HEK293 (cell line): Measurements from ENCODE around the gene FZD7.

Experiments used
- CTCF ChIA-PET: fragments of 350-600 bp; formaldehyde crosslinking; extraction: SDS; loops from one replicate; lab custom pipeline; 2021; ENCODE audit warnings: antibody characterized with exemption; lab: Yijun Ruan, JAX
- POLR2A ChIA-PET: fragments of 300-600 bp; formaldehyde crosslinking; extraction: SDS; loops from one replicate; lab custom pipeline; 2020; ENCODE audit warnings: antibody characterized with exemption, inconsistent platforms; lab: Yijun Ruan, JAX
- H3K27ac ChIP-seq: fragments of 200-500 bp; sonication (Bioruptor generic); 2 replicates; pipeline ENCODE4 v1.5.1; 2014; ENCODE audit warnings: low read depth, low read length, control low read depth, inconsistent platforms; ENCODE audit errors: extremely low read depth
- H3K36me3 ChIP-seq, 2 experiments: fragments of 200-500 bp in 1 of 2; sonication (Bioruptor generic) in 1 of 2; 1 replicate in 1 of 2; 2 replicates in 1 of 2; pipeline ENCODE4 v1.5.1; 2014 to 2017; ENCODE audit warnings: inconsistent platforms in 2 of 2, low read length in 2 of 2; ENCODE audit not compliant: control insufficient read depth in 2 of 2, insufficient read depth in 1 of 2
- H3K4me1 ChIP-seq: fragments of 200-500 bp; sonication (Bioruptor generic); 2 replicates; pipeline ENCODE4 v1.5.1; 2014; ENCODE audit warnings: mild to moderate bottlenecking, low read length, inconsistent platforms; ENCODE audit not compliant: control insufficient read depth, insufficient read depth
- H3K4me3 ChIP-seq: 2 replicates; pipeline ENCODE4 v1.5.1; 2011; ENCODE audit warnings: low read depth, mild to moderate bottlenecking, control low read depth, low read length, moderate library complexity
- H3K9me3 ChIP-seq: fragments of 200-500 bp; sonication (Bioruptor generic); 2 replicates; pipeline ENCODE4 v1.5.1; 2014; ENCODE audit warnings: low read depth, low read length, inconsistent platforms; ENCODE audit not compliant: control insufficient read depth, insufficient read depth
- ATF2 ChIP-seq: fragments of 450-650 bp; formaldehyde crosslinking; IDR thresholded peaks from 2 replicates; pipeline ENCODE4 v1.5.1; 2016; ENCODE audit warnings: missing biosample characterization, missing genetic modification characterization, low read depth
- GLI4 ChIP-seq: fragments of 450-650 bp; formaldehyde crosslinking; IDR thresholded peaks from 2 replicates; pipeline ENCODE4 v1.5.1; 2016; ENCODE audit warnings: missing biosample characterization, missing genetic modification characterization
- HIC1 ChIP-seq: fragments of 450-650 bp; formaldehyde crosslinking; IDR thresholded peaks from 2 replicates; pipeline ENCODE4 v1.5.1; 2016; ENCODE audit warnings: missing biosample characterization, missing genetic modification characterization
- KLF9 ChIP-seq: fragments of 450-650 bp; formaldehyde crosslinking; IDR thresholded peaks from 2 replicates; pipeline ENCODE4 v1.5.1; 2016; ENCODE audit warnings: missing biosample characterization, missing genetic modification characterization, low read depth
- OSR2 ChIP-seq: fragments of 450-650 bp; formaldehyde crosslinking; IDR thresholded peaks from 2 replicates; pipeline ENCODE4 v1.5.1; 2016; ENCODE audit warnings: missing biosample characterization, missing genetic modification characterization
- PRDM4 ChIP-seq: fragments of 450-650 bp; formaldehyde crosslinking; IDR thresholded peaks from 2 replicates; pipeline ENCODE4 v1.5.1; 2017; ENCODE audit warnings: missing biosample characterization, missing genetic modification characterization
- REPIN1 ChIP-seq: fragments of 450-650 bp; formaldehyde crosslinking; IDR thresholded peaks from 2 replicates; pipeline ENCODE4 v1.5.1; 2017; ENCODE audit warnings: missing biosample characterization, missing genetic modification characterization, low read depth
- TSHZ1 ChIP-seq: fragments of 450-650 bp; formaldehyde crosslinking; IDR thresholded peaks from 2 replicates; pipeline ENCODE4 v1.5.1; 2016; ENCODE audit warnings: missing biosample characterization, missing genetic modification characterization, borderline replicate concordance
- ZBTB26 ChIP-seq: fragments of 450-650 bp; formaldehyde crosslinking; optimal IDR thresholded peaks from 2 replicates; pipeline ENCODE3; 2016; ENCODE audit warnings: missing biosample characterization, mild to moderate bottlenecking, missing genetic modification characterization
- ZFP3 ChIP-seq: fragments of 450-650 bp; formaldehyde crosslinking; IDR thresholded peaks from 2 replicates; pipeline ENCODE4 v1.5.1; 2016; ENCODE audit warnings: low read depth, missing biosample characterization, missing genetic modification characterization
- ZNF184 ChIP-seq: fragments of 450-650 bp; IDR thresholded peaks from 2 replicates; pipeline ENCODE4 v1.5.1; 2018; ENCODE audit warnings: missing biosample characterization, mild to moderate bottlenecking, missing genetic modification characterization
- ZNF292 ChIP-seq: fragments of 450-650 bp; formaldehyde crosslinking; IDR thresholded peaks from 2 replicates; pipeline ENCODE4 v1.5.1; 2016; ENCODE audit warnings: low read depth, missing biosample characterization, missing genetic modification characterization, borderline replicate concordance
- ZNF335 ChIP-seq: fragments of 450-650 bp; formaldehyde crosslinking; conservative IDR thresholded peaks from 2 replicates; pipeline ENCODE4 v1.5.1; 2016; ENCODE audit warnings: missing biosample characterization, missing genetic modification characterization
- ZNF350 ChIP-seq: fragments of 450-650 bp; formaldehyde crosslinking; IDR thresholded peaks from 2 replicates; pipeline ENCODE4 v1.5.0; 2017; ENCODE audit warnings: missing biosample characterization, mild to moderate bottlenecking, missing genetic modification characterization
- ZNF362 ChIP-seq: fragments of 450-650 bp; formaldehyde crosslinking; IDR thresholded peaks from 2 replicates; pipeline ENCODE4 v1.5.1; 2016; ENCODE audit warnings: missing biosample characterization, missing genetic modification characterization
- ZNF391 ChIP-seq: fragments of 450-650 bp; formaldehyde crosslinking; IDR thresholded peaks from 2 replicates; pipeline ENCODE4 v1.5.1; 2016; ENCODE audit warnings: low read depth, missing biosample characterization, missing genetic modification characterization, borderline replicate concordance
- ZNF501 ChIP-seq: fragments of 450-650 bp; formaldehyde crosslinking; IDR thresholded peaks from 2 replicates; pipeline ENCODE4 v1.5.1; 2016; ENCODE audit warnings: missing biosample characterization, missing genetic modification characterization
- ZNF521 ChIP-seq: fragments of 450-650 bp; formaldehyde crosslinking; IDR thresholded peaks from 2 replicates; pipeline ENCODE4 v1.5.1; 2017; ENCODE audit warnings: missing biosample characterization, mild to moderate bottlenecking, missing genetic modification characterization
- ZNF529 ChIP-seq: fragments of 450-650 bp; formaldehyde crosslinking; IDR thresholded peaks from 2 replicates; pipeline ENCODE4 v1.5.1; 2017; ENCODE audit warnings: missing genetic modification characterization, missing biosample characterization; ENCODE audit not compliant: insufficient replicate concordance
- ZNF629 ChIP-seq: fragments of 450-650 bp; formaldehyde crosslinking; IDR thresholded peaks from 2 replicates; pipeline ENCODE4 v1.5.1; 2017; ENCODE audit warnings: missing biosample characterization, missing genetic modification characterization
- ZNF701 ChIP-seq: fragments of 450-650 bp; formaldehyde crosslinking; IDR thresholded peaks from 2 replicates; pipeline ENCODE4 v1.5.1; 2016; ENCODE audit warnings: missing biosample characterization, missing genetic modification characterization
- ZNF792 ChIP-seq: fragments of 450-650 bp; formaldehyde crosslinking; IDR thresholded peaks from 2 replicates; pipeline ENCODE4 v1.5.1; 2016; ENCODE audit warnings: missing biosample characterization, missing genetic modification characterization
- ZNF837 ChIP-seq: fragments of 450-650 bp; formaldehyde crosslinking; IDR thresholded peaks from 2 replicates; pipeline ENCODE4 v1.5.1; 2016; ENCODE audit warnings: missing biosample characterization, missing genetic modification characterization
- ZSCAN23 ChIP-seq: fragments of 450-650 bp; formaldehyde crosslinking; IDR thresholded peaks from 2 replicates; pipeline ENCODE4 v1.5.1; 2016; ENCODE audit warnings: missing biosample characterization, missing genetic modification characterization

Gene FZD7

GRCh38 chr2:202039278-202040078, 5.8 kb downstream of the FZD7 start:
- Histone ChIP-seq H3K27ac (peak overlapping the region; percentile 12; the same call in 1 of the 2 replicates), H3K4me1 (peaks cover 25% of the 10 kb centered on the region), H3K9me3 (no peaks in the 10 kb centered on the region), H3K4me3 (no peak overlapping the region), H3K36me3 (peaks cover 0 to 10% of the 10 kb centered on the region in 2 experiments; a peak in 1 of 3 replicates)
- CTCF ChIA-PET, result no interaction called here
- TF ChIP-seq ZFP3 (tag by site-specific recombination), result no peak
- TF ChIP-seq ZNF184 (tag by site-specific recombination), result no peak
- no peak for TF ChIP-seq ZNF837
- no peak for TF ChIP-seq ZNF292 (tag by site-specific recombination)
- no peak for TF ChIP-seq TSHZ1 (tag by site-specific recombination)
- no peak for TF ChIP-seq HIC1
- TF ChIP-seq ZNF362 (tag by site-specific recombination), result no peak
- TF ChIP-seq KLF9 (tag by site-specific recombination), result no peak
- TF ChIP-seq ZNF792 (tag by site-specific recombination), result peak; percentile 80; the same call in 1 of the 2 replicates
- peak; percentile 93 for TF ChIP-seq PRDM4 (tag by site-specific recombination)
- no peak for TF ChIP-seq ZNF501 (tag by site-specific recombination)
- TF ChIP-seq OSR2 (tag by site-specific recombination), result peak; percentile 6; the same call in 1 of the 2 replicates
- TF ChIP-seq ZNF529, result no peak
- no peak for TF ChIP-seq ZNF701 (tag by site-specific recombination)
- no peak for TF ChIP-seq ZBTB26 (tag by site-specific recombination)
- no peak for TF ChIP-seq ZNF629 (tag by site-specific recombination)
- TF ChIP-seq GLI4 (tag by site-specific recombination), result no peak
- TF ChIP-seq ZSCAN23 (tag by site-specific recombination), result no peak
- TF ChIP-seq ZNF350 (tag by site-specific recombination), result no peak
- TF ChIP-seq ZNF335 (tag by site-specific recombination), result no peak
- no peak for TF ChIP-seq REPIN1 (tag by site-specific recombination)
- no peak for TF ChIP-seq ZNF391 (tag by site-specific recombination)
- no peak for TF ChIP-seq ATF2 (tag by site-specific recombination)
- no peak for TF ChIP-seq ZNF521 (tag by site-specific recombination)
- POLR2A ChIA-PET, result no interaction called here
